Psoas muscle (tissue), 8 donors: Measurements from ENCODE around the gene DDX4. TPM values are rescaled to one million over a fixed set of nuclear protein-coding genes. Genes with fewer than 3 reads are reported as not detected.

Experiments
- ATAC-seq, 4 donors: fragments of 200-7000 bp; cut with Tn5 transposase; one replicate each; pipeline ENCODE4 v1.9.1; 2020; ENCODE audit warnings: moderate library complexity in 3 of 4, mild to moderate bottlenecking in 2 of 4
- DNase-seq, 2 donors: peaks; one replicate each; pipeline ENCODE4 v3.0.0-alpha.2; 2020
- H3K27ac ChIP-seq: fragments of 200-600 bp; one replicate; pipeline ENCODE4 v1.8.0; 2022
- H3K27me3 ChIP-seq, 3 donors: fragments of 200-600 bp in 1 of 3; one replicate each; pipeline versions ENCODE4 v1.6.1 to v1.8.0; 2013 to 2022; ENCODE audit warnings: low read length in 2 of 3, mild to moderate bottlenecking in 2 of 3, moderate library complexity in 1 of 3; ENCODE audit not compliant: insufficient read depth in 3 of 3
- H3K36me3 ChIP-seq, 2 donors: fragments of 200-600 bp in 1 of 2; one replicate each; pipeline versions ENCODE4 v1.6.1 to v1.8.0; 2013 to 2022; ENCODE audit warnings: low read depth in 1 of 2, mild to moderate bottlenecking in 1 of 2, moderate library complexity in 1 of 2; ENCODE audit not compliant: insufficient read depth in 1 of 2
- H3K4me1 ChIP-seq: fragments of 200-600 bp; one replicate; pipeline ENCODE4 v1.8.0; 2022
- H3K4me3 ChIP-seq: fragments of 200-600 bp; one replicate; pipeline ENCODE4 v1.8.0; 2022; ENCODE audit warnings: mild to moderate bottlenecking
- H3K9me3 ChIP-seq: fragments of 200-600 bp; one replicate; pipeline ENCODE4 v1.8.0; 2022
- CTCF ChIP-seq: fragments of 200-600 bp; IDR thresholded peaks from one replicate; pipeline ENCODE4 v1.8.0; 2022; ENCODE audit warnings: antibody characterized with exemption
- WGBS, 3 donors: extraction: QIAGEN DNeasy Blood & Tissue Kit; methylation state at CpG; one replicate each; pipeline versions ENCODE4 v1.1.6 to v1.1.7; 2013; 5-methylcytosine and 5-hydroxymethylcytosine counted together
- intact Hi-C, 2 donors: fragments of 100-400 bp; cut with DNase I; formaldehyde crosslinking; loops; one replicate each; pipeline versions ENCODE4 v1.11.0 to v1.14.2; 2022
- polyA plus RNA-seq, 3 donors: library from polyadenylated mRNA; stranded (reverse); fragments of 200-250 nt; gene quantifications; one replicate each; pipeline ENCODE4 v1.2.3, GENCODE V29; 2013
- total RNA-seq, 4 donors: library from RNA; stranded (reverse); fragmentation: NEBNext Ultra II Directional in 2 of 4; extraction: Animal tissue kit (Norgen Biotek cat#: 25700) in 2 of 4; gene quantifications; one replicate each; pipeline versions ENCODE4 v1.2.1 to v1.2.4, GENCODE V29; 2021 to 2023
- donor health status: healthy with polysubstance abuse.
- donor health status: DM: no; HTN: no; CAD: no; lungs with moderate emphysema.
- donor health status: Bipolar disorder and iron deficiency.
- donor health status: healthy.
- donor health status: DM: yes; HTN: yes; CAD: no.
- donor health status: DM: no; HTN: no; CAD: no.
- donor health status: DM: no; HTN: no; CAD: no.
- donor health status: DM: yes; HTN: yes; CAD: no.

The DDX4 gene
- total and polyA plus RNA-seq, 7 donors, result 0.03 to 0.18 TPM; not detected in 5

- no peak for ATAC-seq
- H3K9me3 ChIP-seq, result no peaks in the 10 kb centered on the region
- no peak overlapping the region for H3K4me3 ChIP-seq
- no peak for DNase-seq
- no peaks in the 10 kb centered on the region for H3K36me3 ChIP-seq
- H3K4me1 ChIP-seq, result no peaks in the 10 kb centered on the region
- intact Hi-C loops, result no loop called here
- TF ChIP-seq CTCF, result no peak
- peaks cover 0 to 35% (median 0%) of the 10 kb centered on the region in 3 donors for H3K27me3 ChIP-seq
- 52 to 59% (median 57%) methylated on average over 6 of the region's 6 CpGs for WGBS, 3 donors
- H3K27ac ChIP-seq, result no peak overlapping the region
Measured at GRCh38 chr5:55820488-55820887, 82.6 kb downstream of the DDX4 start.

- Histone ChIP-seq H3K36me3 (no peaks in the 10 kb centered on the region), H3K4me1 (no peaks in the 10 kb centered on the region), H3K27me3 (peaks cover 0 to 40% (median 0%) of the 10 kb centered on the region in 3 donors), H3K27ac (no peak overlapping the region), H3K9me3 (no peaks in the 10 kb centered on the region), H3K4me3 (peak overlapping the region; percentile 58)
- peak in 2 of 4 donors; percentile 53 to 57 for ATAC-seq
- TF ChIP-seq CTCF, result no peak
- 7 to 10% (median 9%) methylated on average over 35 to 45 of the region's 45 CpGs for WGBS, 3 donors
- intact Hi-C loops, result no loop called here
- DNase-seq, result peak in 1 of 2 donors; percentile 15
Measured at GRCh38 chr5:55821731-55822512, 84.1 kb downstream of the DDX4 start.

GRCh38 chr5:55823151-55823796 lies 85.4 kb downstream of the DDX4 start:
- Histone ChIP-seq H3K27ac (no peak overlapping the region), H3K4me1 (no peaks in the 10 kb centered on the region), H3K4me3 (no peak overlapping the region), H3K36me3 (no peaks in the 10 kb centered on the region), H3K27me3 (peaks cover 0 to 40% (median 0%) of the 10 kb centered on the region in 3 donors), H3K9me3 (no peaks in the 10 kb centered on the region)
- intact Hi-C loops, result no loop called here
- TF ChIP-seq CTCF, result no peak
- no peak for DNase-seq
- WGBS, 3 donors, result 87 to 95% (median 91%) methylated on average over 1 of the region's 1 CpG
- no peak for ATAC-seq

GRCh38 chr5:55829956-55830355 lies 92.1 kb downstream of the DDX4 start:
- TF ChIP-seq CTCF, result no peak

More at GRCh38 chr5:55829956-55830355, 92.1 kb downstream of the DDX4 start:
- intact Hi-C loops, result no loop called here
- Histone ChIP-seq H3K9me3 (no peaks in the 10 kb centered on the region), H3K4me1 (no peaks in the 10 kb centered on the region), H3K36me3 (no peaks in the 10 kb centered on the region), H3K4me3 (no peak overlapping the region), H3K27ac (no peak overlapping the region), H3K27me3 (peaks cover 0 to 4% (median 0%) of the 10 kb centered on the region in 3 donors)
- ATAC-seq, result no peak
- DNase-seq, result no peak
- WGBS, 3 donors, result 95 to 97% (median 96%) methylated on average over 3 of the region's 3 CpGs
